Spinal cord (tissue), 10 donors: Measurements from ENCODE around the gene RNASEH1. TPM values are rescaled to one million over a fixed set of nuclear protein-coding genes. Genes with fewer than 3 reads are reported as not detected.
"Not testable (repeated sequence)": the region's sequence is repeated elsewhere in the genome, so short reads cannot be mapped to it uniquely, and the experiment has no call there.

Experiments
- DNase-seq, 6 donors: peaks; one replicate each; pipeline versions ENCODE4 v3.0.0 to v3.0.0-alpha.2; 2013 to 2015; ENCODE audit warnings: low spot score in 6 of 6, low read depth in 4 of 6
- H3K27ac ChIP-seq: one replicate; pipeline ENCODE4 v1.5.1; 2013; ENCODE audit warnings: low read depth, low read length, control low read depth
- H3K27me3 ChIP-seq: one replicate; pipeline ENCODE4 v1.6.1; 2013; ENCODE audit warnings: low read length; ENCODE audit not compliant: control insufficient read depth, insufficient read depth
- H3K36me3 ChIP-seq: one replicate; pipeline ENCODE4 v1.6.1; 2013; ENCODE audit warnings: low read length; ENCODE audit not compliant: control insufficient read depth, insufficient read depth
- H3K4me1 ChIP-seq: one replicate; pipeline ENCODE4 v1.6.1; 2013; ENCODE audit warnings: low read length; ENCODE audit not compliant: control insufficient read depth, insufficient read depth
- H3K4me3 ChIP-seq: one replicate; pipeline ENCODE4 v1.5.1; 2013; ENCODE audit warnings: low read depth, low read length, control low read depth
- H3K9me3 ChIP-seq: one replicate; pipeline ENCODE4 v1.6.1; 2013; ENCODE audit warnings: low read length; ENCODE audit not compliant: control insufficient read depth, insufficient read depth
- WGBS: methylation state at CpG from one replicate; pipeline ENCODE4 v1.1.5; 2013; ENCODE audit warnings: missing lambda C conversion rate; ENCODE audit not compliant: insufficient coverage; 5-methylcytosine and 5-hydroxymethylcytosine counted together
- polyA plus RNA-seq, 2 donors: library from polyadenylated mRNA; unstranded; fragments of 120-200 nt; gene quantifications; one replicate each; pipeline ENCODE4 v1.2.1, GENCODE V29; 2013; ENCODE audit not compliant: insufficient read length in 2 of 2
- total RNA-seq, 2 donors: library from RNA; depleted of rRNA in 1 of 2; stranded (reverse); fragments of 120-200 nt in 1 of 2; fragments of >200 nt in 1 of 2; gene quantifications; one replicate each; pipeline versions ENCODE4 v1.2.3 to v1.2.4, GENCODE V29; 2013 to 2014
- donor health status: healthy.

RNASEH1 gene
- total and polyA plus RNA-seq, 4 donors: 14.5 to 21.5 (median 18.0) TPM

- H3K27me3 ChIP-seq: no peaks in the 10 kb centered on the region
- no peak for DNase-seq
- 93% methylated on average over 3 of the region's 3 CpGs for WGBS
- H3K4me3 ChIP-seq: no peak overlapping the region
- no peaks in the 10 kb centered on the region for H3K9me3 ChIP-seq
- H3K36me3 ChIP-seq: peaks cover 13% of the 10 kb centered on the region
- no peak overlapping the region for H3K27ac ChIP-seq
- H3K4me1 ChIP-seq: peaks cover 11% of the 10 kb centered on the region
Measured at GRCh38 chr2:3516831-3517230, 41.3 kb downstream of the RNASEH1 start.

- WGBS: no CpG with 5 or more reads among the region's 5 CpGs
Measured at GRCh38 chr2:3515438-3515837, 42.7 kb downstream of the RNASEH1 start.

GRCh38 chr2:3513026-3513810 is 44.9 kb downstream of the RNASEH1 start:
- DNase-seq: no peak
- no CpG with 5 or more reads among the region's 3 CpGs for WGBS

More at GRCh38 chr2:3515438-3515837, 42.7 kb downstream of the RNASEH1 start:
- H3K4me1 ChIP-seq, H3K4me3 ChIP-seq, H3K27ac ChIP-seq, H3K9me3 ChIP-seq, H3K27me3 ChIP-seq, DNase-seq: not testable (repeated sequence)
- peaks cover 15% of the 10 kb centered on the region for H3K36me3 ChIP-seq

GRCh38 chr2:3512086-3512485 is 46.0 kb downstream of the RNASEH1 start:
- 93% methylated on average over 1 of the region's 2 CpGs for WGBS
- peaks cover 20% of the 10 kb centered on the region for H3K36me3 ChIP-seq
- no peak overlapping the region for H3K4me3 ChIP-seq
- no peak overlapping the region for H3K27ac ChIP-seq
- no peak for DNase-seq
- H3K4me1 ChIP-seq: no peaks in the 10 kb centered on the region
- H3K9me3 ChIP-seq: no peaks in the 10 kb centered on the region
- no peaks in the 10 kb centered on the region for H3K27me3 ChIP-seq

More at GRCh38 chr2:3513026-3513810, 44.9 kb downstream of the RNASEH1 start:
- no peaks in the 10 kb centered on the region for H3K4me1 ChIP-seq
- no peak overlapping the region for H3K27ac ChIP-seq
- H3K36me3 ChIP-seq: peaks cover 20% of the 10 kb centered on the region
- H3K27me3 ChIP-seq: no peaks in the 10 kb centered on the region
- H3K4me3 ChIP-seq: no peak overlapping the region
- no peaks in the 10 kb centered on the region for H3K9me3 ChIP-seq

GRCh38 chr2:3505771-3506170 is 52.4 kb downstream of the RNASEH1 start:
- no peak overlapping the region for H3K4me3 ChIP-seq
- no peaks in the 10 kb centered on the region for H3K27me3 ChIP-seq
- no peak for DNase-seq
- H3K9me3 ChIP-seq: no peaks in the 10 kb centered on the region
- no peaks in the 10 kb centered on the region for H3K4me1 ChIP-seq
- peaks cover 14% of the 10 kb centered on the region for H3K36me3 ChIP-seq
- no CpG with 5 or more reads among the region's 4 CpGs for WGBS
- H3K27ac ChIP-seq: no peak overlapping the region

GRCh38 chr2:3504741-3505140 is 53.4 kb downstream of the RNASEH1 start:
- no peak overlapping the region for H3K27ac ChIP-seq
- no peak overlapping the region for H3K4me3 ChIP-seq
- H3K27me3 ChIP-seq: no peaks in the 10 kb centered on the region
- no peaks in the 10 kb centered on the region for H3K9me3 ChIP-seq
- WGBS: 94% methylated on average over 3 of the region's 5 CpGs
- no peak for DNase-seq
- H3K36me3 ChIP-seq: peaks cover 22% of the 10 kb centered on the region
- no peaks in the 10 kb centered on the region for H3K4me1 ChIP-seq

GRCh38 chr2:3503483-3503882 is 54.6 kb downstream of the RNASEH1 start:
- Histone ChIP-seq H3K36me3 (peaks cover 27% of the 10 kb centered on the region), H3K27ac (no peak overlapping the region), H3K27me3 (no peaks in the 10 kb centered on the region), H3K9me3 (no peaks in the 10 kb centered on the region), H3K4me1 (no peaks in the 10 kb centered on the region), H3K4me3 (no peak overlapping the region)
- no peak for DNase-seq
- WGBS: 89% methylated on average over 12 of the region's 13 CpGs

- Histone ChIP-seq H3K4me1 (no peaks in the 10 kb centered on the region), H3K9me3 (no peaks in the 10 kb centered on the region), H3K36me3 (peaks cover 27% of the 10 kb centered on the region), H3K4me3 (no peak overlapping the region), H3K27me3 (no peaks in the 10 kb centered on the region), H3K27ac (no peak overlapping the region)
- 90% methylated on average over 14 of the region's 14 CpGs for WGBS
- DNase-seq: no peak
Measured at GRCh38 chr2:3503046-3503445, 55.1 kb downstream of the RNASEH1 start.

GRCh38 chr2:3500326-3500899 is 57.7 kb downstream of the RNASEH1 start:
- H3K36me3 ChIP-seq: peaks cover 27% of the 10 kb centered on the region
- 95% methylated on average over 33 of the region's 34 CpGs for WGBS
- no peak overlapping the region for H3K4me3 ChIP-seq

More at GRCh38 chr2:3500326-3500899, 57.7 kb downstream of the RNASEH1 start:
- Histone ChIP-seq H3K9me3 (no peaks in the 10 kb centered on the region), H3K27ac (no peak overlapping the region), H3K27me3 (no peaks in the 10 kb centered on the region), H3K4me1 (no peaks in the 10 kb centered on the region)
- DNase-seq: no peak
